WTC11 (cell line): ENCODE data around the gene UMAD1. TPM values are rescaled to one million over a fixed set of nuclear protein-coding genes. Genes with fewer than 3 reads are reported as not detected.

Experiments
- ATAC-seq: fragments of 200-7000 bp; cut with Tn5 transposase; 2 replicates; pipeline ENCODE4 v1.10.0; 2021; ENCODE audit warnings: mild to moderate bottlenecking, moderate library complexity
- CTCF ChIA-PET: fragments of 300-600 bp; sonication (Branson Sonifier 250); formaldehyde crosslinking; loops from one replicate; lab custom pipeline; 2021; ENCODE audit warnings: antibody characterized with exemption; lab: Charles Lee
- POLR2A ChIA-PET: fragments of 350-600 bp; sonication (Branson Sonifier 250); formaldehyde crosslinking; loops from one replicate; lab custom pipeline; 2021; ENCODE audit warnings: antibody characterized with exemption; lab: Charles Lee
- DNase-seq: peaks from one replicate; pipeline ENCODE4 v3.0.0; 2021; ENCODE audit warnings: low spot score
- H3K27ac Mint-ChIP-seq: 2 replicates; pipeline ENCODE4 v1.8.0; 2021; ENCODE audit warnings: mixed read lengths
- H3K27me3 Mint-ChIP-seq: 2 replicates; pipeline ENCODE4 v1.8.0; 2021; ENCODE audit warnings: low read depth, mild to moderate bottlenecking, moderate library complexity, mixed read lengths
- H3K36me3 Mint-ChIP-seq: 2 replicates; pipeline ENCODE4 v1.8.0; 2021; ENCODE audit warnings: mixed read lengths
- H3K4me1 Mint-ChIP-seq: 2 replicates; pipeline ENCODE4 v1.8.0; 2022; ENCODE audit warnings: mixed read lengths
- H3K4me3 Mint-ChIP-seq: 2 replicates; pipeline ENCODE4 v1.8.0; 2021; ENCODE audit warnings: mild to moderate bottlenecking, moderate library complexity, mixed read lengths
- H3K9me3 Mint-ChIP-seq: 2 replicates; pipeline ENCODE4 v1.8.0; 2021; ENCODE audit warnings: mixed read lengths
- AR ChIP-seq: fragments of 250-450 bp; sonication (Bioruptor Pico); IDR thresholded peaks from 2 replicates; pipeline ENCODE4 v1.9.0; 2021; ENCODE audit warnings: mild to moderate bottlenecking
- ATF1 ChIP-seq: sonication (generic); formaldehyde crosslinking; IDR thresholded peaks from 2 replicates; pipeline ENCODE4 v1.8.1; 2023; ENCODE audit warnings: mild to moderate bottlenecking, moderate library complexity, missing genetic modification reagents
- E2F1 ChIP-seq: sonication (generic); formaldehyde crosslinking; IDR thresholded peaks from 2 replicates; pipeline ENCODE4 v1.8.0; 2022; ENCODE audit warnings: mild to moderate bottlenecking, missing genetic modification reagents
- E2F5 ChIP-seq: sonication (generic); formaldehyde crosslinking; IDR thresholded peaks from 2 replicates; pipeline ENCODE4 v1.8.1; 2022; ENCODE audit warnings: mild to moderate bottlenecking, moderate library complexity, missing genetic modification reagents
- EMX1 ChIP-seq: fragments of 250-450 bp; sonication (Bioruptor Pico); IDR thresholded peaks from 2 replicates; pipeline ENCODE4 v1.8.0; 2021; ENCODE audit warnings: mild to moderate bottlenecking
- ETV6 ChIP-seq: sonication (generic); formaldehyde crosslinking; IDR thresholded peaks from 2 replicates; pipeline ENCODE4 v1.8.1; 2022; ENCODE audit warnings: mild to moderate bottlenecking, missing genetic modification reagents
- FOXJ3 ChIP-seq: sonication (generic); formaldehyde crosslinking; IDR thresholded peaks from 2 replicates; pipeline ENCODE4 v1.9.0; 2021; ENCODE audit warnings: missing genetic modification reagents, mild to moderate bottlenecking, borderline replicate concordance
- FOXP4 ChIP-seq: sonication (generic); formaldehyde crosslinking; IDR thresholded peaks from 2 replicates; pipeline ENCODE4 v1.8.0; 2022; ENCODE audit warnings: mild to moderate bottlenecking, missing genetic modification reagents
- GTF2I ChIP-seq: fragments of 250-450 bp; sonication (Bioruptor Pico); conservative IDR thresholded peaks from 2 replicates; pipeline ENCODE4 v1.4.0; 2021; ENCODE audit warnings: mild to moderate bottlenecking
- IRF1 ChIP-seq: sonication (generic); formaldehyde crosslinking; IDR thresholded peaks from 2 replicates; pipeline ENCODE4 v1.8.0; 2023; ENCODE audit warnings: missing genetic modification reagents
- NFE2L1 ChIP-seq: sonication (generic); formaldehyde crosslinking; IDR thresholded peaks from 2 replicates; pipeline ENCODE4 v1.8.1; 2023; ENCODE audit warnings: missing genetic modification reagents
- NR1H2 ChIP-seq: sonication (generic); formaldehyde crosslinking; IDR thresholded peaks from 2 replicates; pipeline ENCODE4 v1.9.0; 2021; ENCODE audit warnings: mild to moderate bottlenecking, moderate library complexity, missing genetic modification reagents
- USF2 ChIP-seq: sonication (generic); formaldehyde crosslinking; IDR thresholded peaks from 2 replicates; pipeline ENCODE4 v1.8.1; 2023; ENCODE audit warnings: mild to moderate bottlenecking, missing genetic modification reagents, moderate library complexity
- ZNF281 ChIP-seq: sonication (generic); formaldehyde crosslinking; IDR thresholded peaks from 2 replicates; pipeline ENCODE4 v1.8.0; 2023; ENCODE audit warnings: mild to moderate bottlenecking, missing genetic modification reagents
- ZNF317 ChIP-seq: sonication (generic); formaldehyde crosslinking; IDR thresholded peaks from 2 replicates; pipeline ENCODE4 v1.8.1; 2023; ENCODE audit warnings: low read depth, mild to moderate bottlenecking, moderate library complexity, missing genetic modification reagents, borderline replicate concordance
- ZNF671 ChIP-seq: fragments of 250-450 bp; sonication (Bioruptor Pico); IDR thresholded peaks from 2 replicates; pipeline ENCODE4 v1.8.0; 2021; ENCODE audit warnings: mild to moderate bottlenecking
- ZSCAN18 ChIP-seq: fragments of 250-450 bp; sonication (Bioruptor Pico); IDR thresholded peaks from 2 replicates; pipeline ENCODE4 v2.1.2; 2022; ENCODE audit warnings: mild to moderate bottlenecking, moderate library complexity
- total RNA-seq: library from RNA; stranded (reverse); gene quantifications from 3 replicates; pipeline ENCODE4 v1.2.3, GENCODE V29; 2021

UMAD1 gene
- total RNA-seq, 1 experiment from 2014 or later = 13.0 TPM

GRCh38 chr7:7808626-7809025, 168.1 kb downstream of the UMAD1 start:
- DNase-seq (no peak), ATAC-seq (no peak)
- CTCF ChIA-PET = no interaction called here
- no peaks in the 10 kb centered on the region for H3K27me3 Mint-ChIP-seq
- no peak overlapping the region for H3K27ac Mint-ChIP-seq
- H3K4me3 Mint-ChIP-seq = no peak overlapping the region
- no peaks in the 10 kb centered on the region for H3K9me3 Mint-ChIP-seq
- H3K4me1 Mint-ChIP-seq = peaks cover 3% of the 10 kb centered on the region
- POLR2A ChIA-PET = no interaction called here
- no peaks in the 10 kb centered on the region for H3K36me3 Mint-ChIP-seq
- TF ChIP-seq NFE2L1 = no peak
- no peak for TF ChIP-seq EMX1 (CRISPR knock-in tag)
- TF ChIP-seq ATF1 = no peak
- TF ChIP-seq ZNF671 (CRISPR knock-in tag) = no peak
- no peak for TF ChIP-seq IRF1 (CRISPR knock-in tag)
- TF ChIP-seq FOXJ3 = no peak
- no peak for TF ChIP-seq GTF2I (CRISPR knock-in tag)
- no peak for TF ChIP-seq E2F1 (CRISPR knock-in tag)
- no peak for TF ChIP-seq FOXP4

- ATAC-seq (no peak), DNase-seq (no peak)
- no peaks in the 10 kb centered on the region for H3K4me1 Mint-ChIP-seq
- H3K4me3 Mint-ChIP-seq = no peak overlapping the region
- H3K27ac Mint-ChIP-seq = no peak overlapping the region
- ChIA-PET CTCF (no interaction called here), POLR2A (no interaction called here)
- H3K9me3 Mint-ChIP-seq = no peaks in the 10 kb centered on the region
- no peaks in the 10 kb centered on the region for H3K27me3 Mint-ChIP-seq
- TF ChIP-seq USF2 (CRISPR knock-in tag) (no peak), FOXP4 (no peak)
- no peaks in the 10 kb centered on the region for H3K36me3 Mint-ChIP-seq
Measured at GRCh38 chr7:7810380-7810779, 169.8 kb downstream of the UMAD1 start.

GRCh38 chr7:7810826-7811225, 170.3 kb downstream of the UMAD1 start:
- no peak for ATAC-seq
- no peak overlapping the region for H3K4me3 Mint-ChIP-seq
- ChIA-PET CTCF (no interaction called here), POLR2A (no interaction called here)
- H3K9me3 Mint-ChIP-seq = no peaks in the 10 kb centered on the region
- no peaks in the 10 kb centered on the region for H3K36me3 Mint-ChIP-seq
- no peak overlapping the region for H3K27ac Mint-ChIP-seq
- H3K27me3 Mint-ChIP-seq = no peaks in the 10 kb centered on the region
- no peak for DNase-seq
- no peaks in the 10 kb centered on the region for H3K4me1 Mint-ChIP-seq
- TF ChIP-seq ETV6 (no peak), ZSCAN18 (CRISPR knock-in tag) (no peak), ZNF281 (no peak), EMX1 (CRISPR knock-in tag) (no peak), ZNF317 (no peak), E2F5 (CRISPR knock-in tag) (no peak), AR (CRISPR knock-in tag) (no peak), NR1H2 (CRISPR knock-in tag) (no peak)
